ENCODE measurements around the gene PTPRR.

- TF ChIP-seq CTCF (IDR thresholded peaks at IDR 0.05; ENCODE audit: insufficient read depth, low read depth, low read length) (no peak), EZH2 (IDR thresholded peaks at IDR 0.05; ENCODE audit: insufficient read depth, low read length) (no peak)
Measured at GRCh38 chr12:70829070-70829469, 91.5 kb downstream of the PTPRR start.
